ENCODE data around the gene CCDC61. TPM values are rescaled to one million over a fixed set of nuclear protein-coding genes. Genes with fewer than 3 reads are reported as not detected.

Gene CCDC61, protein sequence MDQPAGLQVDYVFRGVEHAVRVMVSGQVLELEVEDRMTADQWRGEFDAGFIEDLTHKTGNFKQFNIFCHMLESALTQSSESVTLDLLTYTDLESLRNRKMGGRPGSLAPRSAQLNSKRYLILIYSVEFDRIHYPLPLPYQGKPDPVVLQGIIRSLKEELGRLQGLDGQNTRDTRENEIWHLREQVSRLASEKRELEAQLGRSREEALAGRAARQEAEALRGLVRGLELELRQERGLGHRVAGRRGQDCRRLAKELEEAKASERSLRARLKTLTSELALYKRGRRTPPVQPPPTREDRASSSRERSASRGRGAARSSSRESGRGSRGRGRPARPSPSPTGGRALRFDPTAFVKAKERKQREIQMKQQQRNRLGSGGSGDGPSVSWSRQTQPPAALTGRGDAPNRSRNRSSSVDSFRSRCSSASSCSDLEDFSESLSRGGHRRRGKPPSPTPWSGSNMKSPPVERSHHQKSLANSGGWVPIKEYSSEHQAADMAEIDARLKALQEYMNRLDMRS
- total RNA-seq, result 10 to 100 TPM; 10.6 to 16.9 (median 14.6) TPM
- total RNA-seq (2013), result 14.1 TPM

DNA sequence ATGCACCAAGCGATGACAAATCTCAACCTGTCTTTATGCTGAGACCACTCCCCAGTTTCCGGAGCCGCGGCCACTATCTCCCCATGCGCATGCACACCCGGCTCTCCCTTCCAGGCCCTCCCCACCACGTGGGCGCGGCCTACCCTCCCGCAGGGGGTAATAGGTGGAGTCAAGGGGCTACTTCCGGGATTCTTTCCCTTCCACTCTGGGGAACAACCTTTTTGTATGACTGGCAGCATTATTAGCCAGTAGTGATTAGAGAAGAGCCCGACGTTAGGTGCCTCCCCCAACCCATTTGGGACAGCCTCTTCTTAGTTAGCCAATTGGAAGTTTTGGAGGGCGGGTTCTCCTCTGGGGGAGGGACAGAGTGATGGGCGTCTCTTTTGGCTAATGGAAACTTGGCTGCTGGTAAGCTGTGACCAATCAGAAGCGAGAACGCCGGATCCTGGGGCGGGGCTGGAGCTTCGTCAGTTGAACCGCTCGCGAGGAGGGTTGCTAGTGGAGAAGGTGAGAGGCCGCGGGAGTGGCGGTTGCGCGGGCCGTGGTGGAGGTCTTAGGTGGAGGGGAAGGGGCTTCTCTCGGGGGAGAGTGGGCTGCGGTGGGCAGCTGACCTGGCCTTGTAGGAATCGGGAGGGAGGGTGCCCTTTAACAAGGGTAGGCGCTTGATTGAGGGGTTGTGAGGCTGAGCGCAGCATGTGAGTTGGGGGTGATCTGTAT is at the start of gene CCDC61:
Gene CCDC61 (plus strand): TSS at position 470 of the 717 bp plus-strand sequence. CDS start 7,552 bp downstream, outside the sequence.
- WGBS (ENCODE audit: insufficient coverage), result under 1% methylated on average over 33 of the region's 34 CpGs
- DNase-seq (peak; percentile 94 to 99), ATAC-seq (peak; percentile 91 to 99 (median 93))
- H3K9me3 Mint-ChIP-seq, result no peaks in the 10 kb centered on the region
- no peak within 1 kb of the TSS for H3K4me3 Mint-ChIP-seq
- peaks cover 16% of the 10 kb centered on the region for H3K4me1 ChIP-seq (ENCODE audit: control insufficient read depth, insufficient read depth, low read length)
- H3K27me3 ChIP-seq (ENCODE audit: control insufficient read depth, insufficient read depth, low read length), result no peaks in the 10 kb centered on the region
- no peak within 1 kb of the TSS for H3K27ac Mint-ChIP-seq
- no peaks in the 10 kb centered on the region for H3K36me3 Mint-ChIP-seq
- intact Hi-C loops (cut with micrococcal nuclease), result no loop called here
- peaks cover 17 to 21% of the 10 kb centered on the region in 2 donors for H3K27me3 Mint-ChIP-seq (ENCODE audit: low read depth in 2 of 2)
- H3K4me3 ChIP-seq (ENCODE audit: low read length), result peak within 1 kb of the TSS; percentile 67
- H3K4me1 Mint-ChIP-seq, result peaks cover 17% of the 10 kb centered on the region in 2 donors
- peak within 1 kb of the TSS; percentile 71 for H3K27ac ChIP-seq (ENCODE audit: low read length)
- H3K9me3 ChIP-seq (ENCODE audit: control insufficient read depth, insufficient read depth, low read length), result no peaks in the 10 kb centered on the region
- H3K36me3 ChIP-seq (ENCODE audit: control insufficient read depth, insufficient read depth, low read length), result peaks cover 3% of the 10 kb centered on the region
- TF ChIP-seq, protein P1, sequence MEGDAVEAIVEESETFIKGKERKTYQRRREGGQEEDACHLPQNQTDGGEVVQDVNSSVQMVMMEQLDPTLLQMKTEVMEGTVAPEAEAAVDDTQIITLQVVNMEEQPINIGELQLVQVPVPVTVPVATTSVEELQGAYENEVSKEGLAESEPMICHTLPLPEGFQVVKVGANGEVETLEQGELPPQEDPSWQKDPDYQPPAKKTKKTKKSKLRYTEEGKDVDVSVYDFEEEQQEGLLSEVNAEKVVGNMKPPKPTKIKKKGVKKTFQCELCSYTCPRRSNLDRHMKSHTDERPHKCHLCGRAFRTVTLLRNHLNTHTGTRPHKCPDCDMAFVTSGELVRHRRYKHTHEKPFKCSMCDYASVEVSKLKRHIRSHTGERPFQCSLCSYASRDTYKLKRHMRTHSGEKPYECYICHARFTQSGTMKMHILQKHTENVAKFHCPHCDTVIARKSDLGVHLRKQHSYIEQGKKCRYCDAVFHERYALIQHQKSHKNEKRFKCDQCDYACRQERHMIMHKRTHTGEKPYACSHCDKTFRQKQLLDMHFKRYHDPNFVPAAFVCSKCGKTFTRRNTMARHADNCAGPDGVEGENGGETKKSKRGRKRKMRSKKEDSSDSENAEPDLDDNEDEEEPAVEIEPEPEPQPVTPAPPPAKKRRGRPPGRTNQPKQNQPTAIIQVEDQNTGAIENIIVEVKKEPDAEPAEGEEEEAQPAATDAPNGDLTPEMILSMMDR (IDR thresholded peaks at IDR 0.05), result no peak

DNA sequence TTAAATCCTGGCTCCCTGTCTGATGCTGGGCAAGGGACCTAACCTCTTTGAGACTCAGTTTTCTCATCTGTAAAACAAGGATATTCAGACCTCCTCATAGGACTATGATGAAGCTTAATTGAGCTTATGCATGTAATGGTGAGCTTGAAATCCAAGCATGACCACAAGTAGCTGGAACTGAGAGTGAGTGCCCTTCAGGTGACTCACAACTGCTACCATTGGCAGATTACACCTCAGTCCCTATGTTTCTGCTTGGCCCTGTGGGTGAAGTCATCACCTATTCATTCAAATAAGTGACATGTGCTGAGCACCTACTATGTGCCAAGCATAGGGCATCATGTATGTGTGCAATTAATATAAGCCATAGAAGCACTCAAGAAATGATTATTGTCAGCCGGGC is 47.3 kb upstream of the CCDC61 start:
- Mint-ChIP-seq H3K4me3 (no peak overlapping the region), H3K27me3 (ENCODE audit: low read depth in 2 of 2) (peaks cover 22 to 23% of the 10 kb centered on the region in 2 donors), H3K27ac (no peak overlapping the region), H3K36me3 (no peaks in the 10 kb centered on the region), H3K4me1 (peaks cover 0 to under 1% of the 10 kb centered on the region in 2 donors), H3K9me3 (no peaks in the 10 kb centered on the region)
- H3K27me3 ChIP-seq (ENCODE audit: control insufficient read depth, insufficient read depth, low read length), result peaks cover 10% of the 10 kb centered on the region
- DNase-seq (no peak), ATAC-seq (no peak)
- H3K36me3 ChIP-seq (ENCODE audit: control insufficient read depth, insufficient read depth, low read length), result no peaks in the 10 kb centered on the region
- H3K9me3 ChIP-seq (ENCODE audit: control insufficient read depth, insufficient read depth, low read length), result peaks cover 8% of the 10 kb centered on the region
- H3K4me3 ChIP-seq (ENCODE audit: low read length), result no peak overlapping the region
- peaks cover 6% of the 10 kb centered on the region for H3K4me1 ChIP-seq (ENCODE audit: control insufficient read depth, insufficient read depth, low read length)
- 100% methylated on average over 1 of the region's 1 CpG for WGBS (ENCODE audit: insufficient coverage)
- TF ChIP-seq, protein P1 (IDR thresholded peaks at IDR 0.05), result no peak
- intact Hi-C loops (cut with micrococcal nuclease), result no loop called here
- H3K27ac ChIP-seq (ENCODE audit: low read length), result no peak overlapping the region

DNA sequence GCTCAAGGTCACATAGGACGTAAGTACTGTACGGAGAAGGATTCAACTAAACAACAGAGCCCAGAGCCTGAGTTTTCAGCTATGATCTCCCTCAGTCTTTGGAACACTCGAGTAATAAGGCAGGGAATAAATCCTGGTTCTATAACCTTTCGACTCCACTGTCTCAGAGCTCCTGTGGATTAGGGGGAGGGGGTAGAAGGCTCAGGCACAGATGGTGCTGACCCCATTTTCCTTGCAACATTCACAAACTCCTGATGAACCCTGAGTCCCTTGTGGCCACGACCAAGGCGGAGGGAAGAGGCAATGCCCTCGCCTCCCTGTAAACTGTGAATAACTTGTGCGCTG is 43.0 kb upstream of the CCDC61 start:
- H3K27me3 ChIP-seq (ENCODE audit: control insufficient read depth, insufficient read depth, low read length), result peaks cover 7% of the 10 kb centered on the region
- DNase-seq (no peak), ATAC-seq (no peak)
- Mint-ChIP-seq H3K27me3 (ENCODE audit: low read depth in 2 of 2) (peaks cover 17 to 18% of the 10 kb centered on the region in 2 donors), H3K36me3 (no peaks in the 10 kb centered on the region), H3K4me3 (peak overlapping the region; percentile 33), H3K27ac (no peak overlapping the region), H3K4me1 (peaks cover 4 to 11% of the 10 kb centered on the region in 2 donors), H3K9me3 (no peaks in the 10 kb centered on the region)
- 49% methylated on average over 8 of the region's 8 CpGs for WGBS (ENCODE audit: insufficient coverage)
- peaks cover 11% of the 10 kb centered on the region for H3K9me3 ChIP-seq (ENCODE audit: control insufficient read depth, insufficient read depth, low read length)
- H3K36me3 ChIP-seq (ENCODE audit: control insufficient read depth, insufficient read depth, low read length), result no peaks in the 10 kb centered on the region
- no peak overlapping the region for H3K4me3 ChIP-seq (ENCODE audit: low read length)
- intact Hi-C loops (cut with micrococcal nuclease), result no loop called here
- no peak overlapping the region for H3K27ac ChIP-seq (ENCODE audit: low read length)
- TF ChIP-seq, protein P1 (IDR thresholded peaks at IDR 0.05), result no peak
- H3K4me1 ChIP-seq (ENCODE audit: control insufficient read depth, insufficient read depth, low read length), result peaks cover 10% of the 10 kb centered on the region

All from natural killer cell (primary cell).